Panc1 (cell line): ENCODE results near the gene RPL21.

Experiments
- CTCF ChIP-seq: fragments of 450-650 bp; IDR thresholded peaks from 2 replicates; pipeline ENCODE4 v1.5.1; 2017; ENCODE audit warnings: mild to moderate bottlenecking
- POLR2AphosphoS5 ChIP-seq: IDR thresholded peaks from 2 replicates; pipeline ENCODE4 v1.6.1; 2012; ENCODE audit warnings: mild to moderate bottlenecking, low read depth, low read length, moderate library complexity
- TCF7L2 ChIP-seq: IDR thresholded peaks from 2 replicates; pipeline ENCODE4 v1.6.1; 2011; ENCODE audit warnings: mild to moderate bottlenecking, low read depth, low read length, inconsistent platforms
- TF ChIP-seq, protein P1 (sequence below), 2 experiments: IDR thresholded peaks; 2 replicates each; pipeline ENCODE4 v1.6.1; 2011 to 2012; ENCODE audit warnings: low read depth in 2 of 2, control low read depth in 1 of 2, low read length in 1 of 2, mild to moderate bottlenecking in 1 of 2, moderate library complexity in 1 of 2; ENCODE audit not compliant: insufficient read depth in 1 of 2

- TF ChIP-seq TCF7L2 (no peak), POLR2AphosphoS5 (no peak), CTCF (no peak)
- TF ChIP-seq, protein P1, sequence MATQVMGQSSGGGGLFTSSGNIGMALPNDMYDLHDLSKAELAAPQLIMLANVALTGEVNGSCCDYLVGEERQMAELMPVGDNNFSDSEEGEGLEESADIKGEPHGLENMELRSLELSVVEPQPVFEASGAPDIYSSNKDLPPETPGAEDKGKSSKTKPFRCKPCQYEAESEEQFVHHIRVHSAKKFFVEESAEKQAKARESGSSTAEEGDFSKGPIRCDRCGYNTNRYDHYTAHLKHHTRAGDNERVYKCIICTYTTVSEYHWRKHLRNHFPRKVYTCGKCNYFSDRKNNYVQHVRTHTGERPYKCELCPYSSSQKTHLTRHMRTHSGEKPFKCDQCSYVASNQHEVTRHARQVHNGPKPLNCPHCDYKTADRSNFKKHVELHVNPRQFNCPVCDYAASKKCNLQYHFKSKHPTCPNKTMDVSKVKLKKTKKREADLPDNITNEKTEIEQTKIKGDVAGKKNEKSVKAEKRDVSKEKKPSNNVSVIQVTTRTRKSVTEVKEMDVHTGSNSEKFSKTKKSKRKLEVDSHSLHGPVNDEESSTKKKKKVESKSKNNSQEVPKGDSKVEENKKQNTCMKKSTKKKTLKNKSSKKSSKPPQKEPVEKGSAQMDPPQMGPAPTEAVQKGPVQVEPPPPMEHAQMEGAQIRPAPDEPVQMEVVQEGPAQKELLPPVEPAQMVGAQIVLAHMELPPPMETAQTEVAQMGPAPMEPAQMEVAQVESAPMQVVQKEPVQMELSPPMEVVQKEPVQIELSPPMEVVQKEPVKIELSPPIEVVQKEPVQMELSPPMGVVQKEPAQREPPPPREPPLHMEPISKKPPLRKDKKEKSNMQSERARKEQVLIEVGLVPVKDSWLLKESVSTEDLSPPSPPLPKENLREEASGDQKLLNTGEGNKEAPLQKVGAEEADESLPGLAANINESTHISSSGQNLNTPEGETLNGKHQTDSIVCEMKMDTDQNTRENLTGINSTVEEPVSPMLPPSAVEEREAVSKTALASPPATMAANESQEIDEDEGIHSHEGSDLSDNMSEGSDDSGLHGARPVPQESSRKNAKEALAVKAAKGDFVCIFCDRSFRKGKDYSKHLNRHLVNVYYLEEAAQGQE (IDR thresholded peaks at IDR 0.05; ENCODE audit: insufficient read depth in 1 of 2, low read depth in 2 of 2, low read length in 1 of 2) = no peak
Measured at GRCh38 chr13:27300941-27301586, 49.7 kb downstream of the RPL21 start.
